ENCODE data around the gene HTT. TPM values are rescaled to one million over a fixed set of nuclear protein-coding genes. Genes with fewer than 3 reads are reported as not detected.

HTT gene
- total and polyA plus RNA-seq, 2 experiments from 2014 or later: 11.4 to 38.6 TPM

DNA sequence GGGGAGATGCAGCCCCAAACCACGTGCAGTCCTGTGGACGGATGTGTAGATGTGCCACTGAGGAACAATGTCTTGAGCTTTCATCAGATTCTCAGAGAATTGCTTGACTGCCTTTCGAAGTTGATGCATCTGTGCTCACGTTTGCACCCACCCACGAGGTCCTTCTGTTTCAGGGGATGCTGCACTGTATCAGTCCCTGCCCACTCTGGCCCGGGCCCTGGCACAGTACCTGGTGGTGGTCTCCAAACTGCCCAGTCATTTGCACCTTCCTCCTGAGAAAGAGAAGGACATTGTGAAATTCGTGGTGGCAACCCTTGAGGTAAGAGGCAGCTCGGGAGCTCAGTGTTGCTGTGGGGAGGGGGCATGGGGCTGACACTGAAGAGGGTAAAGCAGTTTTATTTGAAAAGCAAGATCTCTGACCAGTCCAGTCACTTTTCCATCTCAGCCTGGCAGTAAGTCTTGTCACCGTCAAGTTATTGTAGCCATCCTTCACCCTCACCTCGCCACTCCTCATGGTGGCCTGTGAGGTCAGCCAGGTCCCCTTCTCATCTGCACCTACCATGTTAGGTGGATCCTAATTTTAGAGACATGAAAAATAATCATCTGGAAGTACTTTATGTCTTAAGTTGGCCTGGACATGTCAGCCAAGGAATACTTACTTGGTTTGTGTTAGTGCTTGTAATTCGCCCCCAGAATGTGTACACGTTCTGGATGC lies 138.1 kb downstream of the HTT start:
- Histone ChIP-seq H3K27ac (no peak overlapping the region), H3K9me3 (ENCODE audit: low read depth) (no peaks in the 10 kb centered on the region), H3K36me3 (peaks cover 59% of the 10 kb centered on the region), H3K4me3 (no peak overlapping the region), H3K27me3 (no peaks in the 10 kb centered on the region), H3K4me1 (ENCODE audit: low read depth) (no peaks in the 10 kb centered on the region)
- TF ChIP-seq, protein P1, sequence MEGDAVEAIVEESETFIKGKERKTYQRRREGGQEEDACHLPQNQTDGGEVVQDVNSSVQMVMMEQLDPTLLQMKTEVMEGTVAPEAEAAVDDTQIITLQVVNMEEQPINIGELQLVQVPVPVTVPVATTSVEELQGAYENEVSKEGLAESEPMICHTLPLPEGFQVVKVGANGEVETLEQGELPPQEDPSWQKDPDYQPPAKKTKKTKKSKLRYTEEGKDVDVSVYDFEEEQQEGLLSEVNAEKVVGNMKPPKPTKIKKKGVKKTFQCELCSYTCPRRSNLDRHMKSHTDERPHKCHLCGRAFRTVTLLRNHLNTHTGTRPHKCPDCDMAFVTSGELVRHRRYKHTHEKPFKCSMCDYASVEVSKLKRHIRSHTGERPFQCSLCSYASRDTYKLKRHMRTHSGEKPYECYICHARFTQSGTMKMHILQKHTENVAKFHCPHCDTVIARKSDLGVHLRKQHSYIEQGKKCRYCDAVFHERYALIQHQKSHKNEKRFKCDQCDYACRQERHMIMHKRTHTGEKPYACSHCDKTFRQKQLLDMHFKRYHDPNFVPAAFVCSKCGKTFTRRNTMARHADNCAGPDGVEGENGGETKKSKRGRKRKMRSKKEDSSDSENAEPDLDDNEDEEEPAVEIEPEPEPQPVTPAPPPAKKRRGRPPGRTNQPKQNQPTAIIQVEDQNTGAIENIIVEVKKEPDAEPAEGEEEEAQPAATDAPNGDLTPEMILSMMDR (IDR thresholded peaks at IDR 0.05; ENCODE audit: low read depth, low read length): no peak
- no peak for DNase-seq (ENCODE audit: low read depth in 1 of 2, low spot score in 1 of 2)

DNA sequence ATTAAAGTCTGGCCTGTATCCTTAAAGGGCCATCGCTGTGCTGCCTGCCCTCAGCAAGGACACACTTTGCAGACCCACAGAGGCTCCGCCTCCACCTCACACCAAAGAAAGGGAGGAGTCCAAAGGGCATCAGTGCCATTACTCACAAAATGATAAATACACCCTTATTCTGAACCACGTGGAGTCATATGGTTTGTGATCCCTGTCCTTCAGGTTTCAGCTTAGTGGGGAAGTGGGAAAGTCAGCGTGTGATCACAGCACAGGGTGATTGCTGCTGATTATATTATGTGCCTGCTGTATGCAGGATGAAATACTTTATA lies 138.6 kb downstream of the HTT start:
- peaks cover 61% of the 10 kb centered on the region for H3K36me3 ChIP-seq
- H3K4me1 ChIP-seq (ENCODE audit: low read depth): no peaks in the 10 kb centered on the region
- TF ChIP-seq, protein P1 (IDR thresholded peaks at IDR 0.05; ENCODE audit: low read depth, low read length): no peak
- no peak overlapping the region for H3K4me3 ChIP-seq
- H3K9me3 ChIP-seq (ENCODE audit: low read depth): no peaks in the 10 kb centered on the region
- no peaks in the 10 kb centered on the region for H3K27me3 ChIP-seq
- no peak for DNase-seq (ENCODE audit: low read depth in 1 of 2, low spot score in 1 of 2)
- no peak overlapping the region for H3K27ac ChIP-seq

DNA sequence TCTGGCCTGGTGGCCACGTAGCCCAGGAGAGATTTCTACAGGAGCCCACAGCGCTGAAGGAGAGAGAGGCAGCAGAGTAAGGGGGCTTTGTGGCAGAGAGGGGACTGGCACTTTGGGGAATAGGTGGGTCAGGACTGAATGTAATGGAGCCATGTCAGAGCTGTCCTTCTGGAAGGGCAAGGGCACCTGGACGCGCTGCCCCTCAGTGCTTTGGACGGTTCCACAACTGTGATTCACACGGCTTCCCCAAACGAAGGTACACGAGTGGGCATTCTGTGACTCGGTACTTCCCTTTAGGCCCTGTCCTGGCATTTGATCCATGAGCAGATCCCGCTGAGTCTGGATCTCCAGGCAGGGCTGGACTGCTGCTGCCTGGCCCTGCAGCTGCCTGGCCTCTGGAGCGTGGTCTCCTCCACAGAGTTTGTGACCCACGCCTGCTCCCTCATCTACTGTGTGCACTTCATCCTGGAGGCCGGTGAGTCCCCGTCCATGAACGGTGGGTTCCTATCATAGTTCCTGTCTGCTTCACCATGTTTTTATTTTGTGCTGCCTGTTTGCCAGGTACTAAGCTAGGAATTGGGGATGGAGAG lies 139.3 kb downstream of the HTT start:
- TF ChIP-seq, protein P1 (IDR thresholded peaks at IDR 0.05; ENCODE audit: low read depth, low read length): no peak
- DNase-seq (ENCODE audit: low read depth in 1 of 2, low spot score in 1 of 2): no peak
- no peaks in the 10 kb centered on the region for H3K27me3 ChIP-seq
- H3K4me3 ChIP-seq: no peak overlapping the region
- peaks cover 61% of the 10 kb centered on the region for H3K36me3 ChIP-seq
- H3K27ac ChIP-seq: no peak overlapping the region
- no peaks in the 10 kb centered on the region for H3K9me3 ChIP-seq (ENCODE audit: low read depth)
- H3K4me1 ChIP-seq (ENCODE audit: low read depth): no peaks in the 10 kb centered on the region

DNA sequence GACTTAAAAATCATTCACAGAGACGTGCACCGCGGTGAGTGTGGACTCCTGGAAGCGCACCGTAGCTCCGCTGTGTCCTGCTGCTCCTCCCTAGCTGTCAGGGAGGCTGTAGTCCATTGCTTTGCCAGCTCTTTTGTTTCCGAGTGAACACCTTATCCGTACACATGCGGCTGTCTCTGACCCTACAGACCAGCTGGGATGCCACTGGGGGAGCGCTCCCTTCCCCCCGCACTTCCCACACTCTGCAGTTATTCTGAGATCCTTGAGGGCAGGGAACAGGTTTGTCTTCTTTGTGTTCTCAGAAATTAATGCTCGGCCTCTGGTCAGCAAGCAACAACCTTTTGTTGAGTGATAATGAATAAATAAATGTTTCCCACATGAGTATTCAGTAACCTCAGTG lies 140.8 kb downstream of the HTT start:
- TF ChIP-seq, protein P1 (IDR thresholded peaks at IDR 0.05; ENCODE audit: low read depth, low read length): no peak
- no peaks in the 10 kb centered on the region for H3K27me3 ChIP-seq
- H3K4me3 ChIP-seq: no peak overlapping the region
- H3K9me3 ChIP-seq (ENCODE audit: low read depth): no peaks in the 10 kb centered on the region
- H3K4me1 ChIP-seq (ENCODE audit: low read depth): no peaks in the 10 kb centered on the region
- H3K27ac ChIP-seq: no peak overlapping the region
- peaks cover 57% of the 10 kb centered on the region for H3K36me3 ChIP-seq
- DNase-seq (ENCODE audit: low read depth in 1 of 2, low spot score in 1 of 2): no peak

DNA sequence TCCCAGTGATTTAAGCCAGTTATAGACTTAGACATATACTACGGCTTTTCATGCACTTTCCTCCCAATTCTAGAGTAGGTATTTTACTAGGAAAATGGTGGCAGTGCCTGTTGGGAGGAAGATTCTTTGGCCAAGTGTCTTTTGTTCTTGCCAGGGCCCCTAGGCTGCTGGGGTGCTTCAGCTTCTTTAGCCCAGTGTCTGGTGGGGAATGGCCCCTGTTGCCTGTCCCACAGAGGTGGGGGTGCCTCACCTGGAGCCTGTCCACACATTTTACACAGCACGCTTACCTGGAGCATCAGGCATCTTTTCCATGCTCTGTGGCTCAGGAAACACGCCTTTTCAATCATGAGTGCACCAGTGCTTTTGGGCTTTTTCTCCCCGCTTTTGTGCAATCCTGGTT lies 141.3 kb downstream of the HTT start:
- no peak overlapping the region for H3K4me3 ChIP-seq
- H3K27me3 ChIP-seq: no peaks in the 10 kb centered on the region
- no peaks in the 10 kb centered on the region for H3K9me3 ChIP-seq (ENCODE audit: low read depth)
- no peaks in the 10 kb centered on the region for H3K4me1 ChIP-seq (ENCODE audit: low read depth)
- no peak overlapping the region for H3K27ac ChIP-seq
- H3K36me3 ChIP-seq: peaks cover 58% of the 10 kb centered on the region
- TF ChIP-seq, protein P1 (IDR thresholded peaks at IDR 0.05; ENCODE audit: low read depth, low read length): no peak
- no peak for DNase-seq (ENCODE audit: low read depth in 1 of 2, low spot score in 1 of 2)
